Measurements from ENCODE around the gene NXPH3.
"Not testable (repeated sequence)": the region's sequence is repeated elsewhere in the genome, so short reads cannot be mapped to it uniquely, and the experiment has no call there.

- TF ChIP-seq, protein P1, sequence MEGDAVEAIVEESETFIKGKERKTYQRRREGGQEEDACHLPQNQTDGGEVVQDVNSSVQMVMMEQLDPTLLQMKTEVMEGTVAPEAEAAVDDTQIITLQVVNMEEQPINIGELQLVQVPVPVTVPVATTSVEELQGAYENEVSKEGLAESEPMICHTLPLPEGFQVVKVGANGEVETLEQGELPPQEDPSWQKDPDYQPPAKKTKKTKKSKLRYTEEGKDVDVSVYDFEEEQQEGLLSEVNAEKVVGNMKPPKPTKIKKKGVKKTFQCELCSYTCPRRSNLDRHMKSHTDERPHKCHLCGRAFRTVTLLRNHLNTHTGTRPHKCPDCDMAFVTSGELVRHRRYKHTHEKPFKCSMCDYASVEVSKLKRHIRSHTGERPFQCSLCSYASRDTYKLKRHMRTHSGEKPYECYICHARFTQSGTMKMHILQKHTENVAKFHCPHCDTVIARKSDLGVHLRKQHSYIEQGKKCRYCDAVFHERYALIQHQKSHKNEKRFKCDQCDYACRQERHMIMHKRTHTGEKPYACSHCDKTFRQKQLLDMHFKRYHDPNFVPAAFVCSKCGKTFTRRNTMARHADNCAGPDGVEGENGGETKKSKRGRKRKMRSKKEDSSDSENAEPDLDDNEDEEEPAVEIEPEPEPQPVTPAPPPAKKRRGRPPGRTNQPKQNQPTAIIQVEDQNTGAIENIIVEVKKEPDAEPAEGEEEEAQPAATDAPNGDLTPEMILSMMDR (IDR thresholded peaks at IDR 0.05; ENCODE audit: borderline replicate concordance, extremely low read depth, low read length, poor library complexity, severe bottlenecking): not testable (repeated sequence)
- not testable (repeated sequence) for TF ChIP-seq EZH2 (IDR thresholded peaks at IDR 0.05; ENCODE audit: borderline replicate concordance, low read depth, low read length, severe bottlenecking)
These were observed 7.0 kb upstream of the NXPH3 start for GRCh38 chr17:49568695-49569047.

Data from DND-41 (cell line).